Hindlimb muscle (tissue), 1 donor: Measurements from ENCODE around the gene NT5C3A. TPM values are rescaled to one million over a fixed set of nuclear protein-coding genes. Genes with fewer than 3 reads are reported as not detected.

Experiments
- DNase-seq: peaks from one replicate; pipeline ENCODE4 v3.0.0-alpha.2; 2013
- polyA plus RNA-seq: library from polyadenylated mRNA; unstranded; fragments of 120-200 nt; gene quantifications from one replicate; pipeline ENCODE4 v1.2.1, GENCODE V29; 2013; ENCODE audit not compliant: insufficient read length

NT5C3A gene
- polyA plus RNA-seq, 1 donor, result 29.0 TPM

GRCh38 chr7:33075818-33076518 lies 13.4 kb upstream of the NT5C3A start:
- DNase-seq, result no peak

DNA sequence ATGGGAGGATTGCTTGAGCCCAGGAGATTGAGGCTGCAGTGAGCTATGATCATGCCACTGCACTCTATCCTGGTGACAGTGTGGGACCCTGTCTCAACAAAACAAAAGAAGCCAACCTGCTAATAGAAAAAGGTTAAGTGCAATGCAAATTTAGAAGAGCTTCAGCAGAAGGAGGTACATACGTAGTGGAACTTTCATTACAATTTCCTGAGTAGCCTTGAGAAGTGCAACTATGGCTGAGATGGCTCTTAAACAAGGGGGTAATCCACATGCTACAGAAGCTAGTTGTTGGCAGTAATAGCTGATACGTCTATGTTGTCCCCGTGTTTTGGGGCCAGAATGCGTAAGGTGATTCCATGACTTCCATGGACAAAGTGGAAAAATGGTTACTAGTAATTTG lies 10.7 kb upstream of the NT5C3A start:
- DNase-seq, result no peak

GRCh38 chr7:33072471-33072870 lies 9.9 kb upstream of the NT5C3A start:
- no peak for DNase-seq

- DNase-seq, result no peak
Measured at GRCh38 chr7:33070831-33071230, 8.3 kb upstream of the NT5C3A start.

DNA sequence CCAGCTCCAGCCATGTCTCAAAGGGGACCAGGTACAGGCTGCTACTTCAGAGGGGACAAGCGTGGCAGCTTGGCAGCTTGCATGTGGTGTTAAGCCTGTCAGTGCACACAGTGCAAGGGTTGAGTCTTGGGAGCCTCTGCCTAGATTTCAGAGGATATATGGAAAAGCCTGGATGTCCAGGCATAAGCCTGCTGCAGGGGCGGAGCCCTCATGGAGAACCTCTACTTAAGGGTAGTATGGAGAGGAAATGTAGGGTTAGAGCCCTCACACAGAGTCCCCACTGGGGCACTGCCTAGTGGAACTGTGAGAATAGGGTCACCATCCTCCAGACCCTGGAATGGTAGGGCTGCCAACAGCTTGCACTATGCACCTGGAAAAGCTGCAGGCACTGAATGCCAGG lies 7.7 kb upstream of the NT5C3A start:
- DNase-seq, result no peak

DNA sequence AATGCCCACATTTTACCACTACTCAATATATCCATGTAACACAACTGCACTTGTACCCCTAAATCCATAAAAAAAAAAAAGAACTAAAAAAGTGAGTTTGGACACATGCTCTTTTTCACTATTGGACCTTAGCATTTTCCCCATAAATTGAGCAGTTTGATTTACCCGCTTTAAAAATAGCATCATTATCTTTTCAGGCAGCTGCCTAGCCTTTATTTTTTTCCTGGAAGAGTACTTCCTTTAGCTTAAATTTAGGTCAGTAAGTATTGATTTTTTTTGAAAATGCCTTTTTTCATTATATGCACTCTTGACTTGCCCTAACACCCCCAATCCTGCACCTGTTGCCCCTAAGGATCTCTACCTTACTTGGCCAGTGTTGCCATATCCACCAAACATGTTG lies 5.3 kb upstream of the NT5C3A start:
- no peak for DNase-seq

GRCh38 chr7:33066771-33067170 lies 4.2 kb upstream of the NT5C3A start:
- DNase-seq, result no peak

DNA sequence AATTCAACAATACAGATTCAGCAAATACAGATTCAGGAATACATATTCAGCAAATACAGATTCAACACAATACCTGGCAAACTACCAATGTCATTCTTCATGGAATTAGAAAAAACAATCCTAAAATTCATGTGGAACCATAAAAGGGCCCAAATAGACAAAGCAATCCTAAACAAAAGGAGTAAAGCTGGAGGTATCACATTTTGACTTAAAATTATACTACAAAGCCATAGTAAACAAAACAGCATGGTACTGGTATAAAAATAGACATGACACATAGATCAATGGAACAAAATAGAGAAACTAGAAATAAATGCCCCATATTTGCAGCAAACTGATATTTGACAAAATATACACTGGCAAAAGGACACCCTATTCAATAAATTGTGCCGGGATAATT lies 3.4 kb upstream of the NT5C3A start:
- DNase-seq, result no peak

DNA sequence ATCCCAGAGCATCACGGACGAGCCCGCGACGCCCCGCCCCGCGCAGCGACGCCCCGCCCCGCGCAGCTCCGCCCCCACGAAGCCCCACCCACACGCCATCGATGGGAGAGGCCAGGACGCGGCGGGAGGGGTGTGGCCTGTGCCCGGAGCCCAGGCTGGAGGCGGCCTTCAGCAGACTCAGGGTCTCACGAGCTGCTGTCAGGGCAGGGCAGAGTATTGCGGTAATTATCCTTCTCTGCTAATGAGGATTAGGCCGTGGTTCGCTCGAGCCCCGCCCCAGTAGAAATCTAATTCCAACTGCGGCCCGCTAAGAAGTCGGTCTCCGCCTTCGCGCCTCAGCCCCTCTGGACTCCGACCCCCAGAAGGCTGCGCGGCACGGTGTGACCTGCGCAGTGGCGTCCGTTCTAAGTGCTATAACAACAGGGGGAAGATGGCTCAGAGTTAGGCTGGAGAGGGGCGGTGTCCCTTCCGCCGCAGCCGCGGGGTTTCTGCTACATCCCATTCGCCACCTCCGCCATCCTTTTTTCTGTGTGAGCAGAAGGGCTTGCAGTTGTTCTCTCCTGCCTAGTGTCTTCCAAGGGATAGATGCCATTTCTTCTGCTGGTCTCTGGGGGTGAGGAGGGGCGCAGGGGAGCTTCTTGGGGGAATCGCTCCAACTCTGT lies 337 bp upstream of the NT5C3A start:
- DNase-seq, result peak; percentile 97

DNA sequence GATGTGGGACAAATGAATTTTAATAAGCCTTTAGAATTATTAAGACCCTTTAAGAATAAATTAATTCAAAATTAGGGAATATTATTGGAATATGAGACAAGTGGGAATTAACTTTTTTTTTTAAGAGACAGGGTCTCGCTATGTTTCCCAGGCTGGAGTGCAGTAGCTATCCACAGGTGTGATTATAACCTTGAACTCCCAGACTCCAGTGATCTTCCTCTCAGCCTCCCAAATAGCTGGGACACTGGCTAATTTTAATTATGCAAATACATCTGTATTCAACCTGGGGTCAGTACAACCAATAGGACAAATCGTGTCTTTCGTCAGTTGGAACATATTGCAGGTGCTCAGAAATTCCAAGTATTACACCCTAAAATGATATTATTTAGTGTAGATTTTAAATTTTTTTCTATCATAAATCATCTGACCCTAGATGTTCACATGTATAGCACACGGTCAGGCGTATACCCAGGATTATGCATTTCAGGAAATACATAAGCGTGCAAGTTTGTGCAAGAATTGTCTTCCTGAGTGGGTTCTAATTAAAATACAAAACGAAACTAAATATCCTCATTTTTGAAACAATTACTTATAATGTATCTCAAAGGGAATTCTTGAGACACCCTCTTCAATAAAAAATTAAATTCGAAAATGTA lies 1.2 kb downstream of the NT5C3A start:
- DNase-seq, result no peak

DNA sequence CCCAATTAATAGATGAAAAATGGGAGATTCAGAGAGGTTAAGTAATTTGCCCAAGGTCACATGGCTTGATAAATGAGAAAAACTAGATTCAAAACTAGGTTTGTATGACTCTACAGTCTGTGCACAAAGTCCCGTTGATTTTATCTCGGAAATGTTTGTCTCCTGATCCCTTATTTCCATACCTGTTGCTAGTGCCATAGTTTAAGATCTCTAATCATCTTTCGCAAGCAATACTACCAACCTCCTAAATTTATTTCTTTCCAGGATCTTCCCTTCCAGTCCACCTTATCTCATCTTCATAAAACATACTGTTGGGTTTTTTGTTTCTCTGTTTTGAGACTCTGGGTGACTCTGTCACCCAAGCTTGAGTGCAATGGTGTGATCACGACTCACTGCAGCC lies 2.9 kb downstream of the NT5C3A start:
- DNase-seq, result no peak

- no peak for DNase-seq
Measured at GRCh38 chr7:33055158-33055557, 7.4 kb downstream of the NT5C3A start.

GRCh38 chr7:33054261-33054964 lies 8.2 kb downstream of the NT5C3A start:
- DNase-seq, result no peak

DNA sequence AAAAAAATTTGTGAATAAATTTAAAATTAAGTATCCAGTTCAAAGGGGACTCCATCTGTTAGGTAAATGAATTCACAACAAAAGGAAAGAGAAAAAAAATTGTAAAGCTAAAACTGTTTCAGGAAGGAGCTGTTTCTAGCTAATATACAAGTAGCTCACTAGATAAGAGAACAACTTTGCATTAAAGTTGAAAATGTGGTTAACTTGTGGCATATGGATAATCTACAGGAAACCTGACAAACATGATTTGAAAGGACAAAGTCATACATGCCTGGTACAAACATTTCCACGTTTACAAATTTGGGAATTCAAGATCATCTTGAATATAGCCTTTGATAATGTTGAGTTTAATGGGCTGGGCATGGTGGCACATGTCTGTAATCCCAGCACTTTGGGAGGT lies 8.9 kb downstream of the NT5C3A start:
- DNase-seq, result no peak

DNA sequence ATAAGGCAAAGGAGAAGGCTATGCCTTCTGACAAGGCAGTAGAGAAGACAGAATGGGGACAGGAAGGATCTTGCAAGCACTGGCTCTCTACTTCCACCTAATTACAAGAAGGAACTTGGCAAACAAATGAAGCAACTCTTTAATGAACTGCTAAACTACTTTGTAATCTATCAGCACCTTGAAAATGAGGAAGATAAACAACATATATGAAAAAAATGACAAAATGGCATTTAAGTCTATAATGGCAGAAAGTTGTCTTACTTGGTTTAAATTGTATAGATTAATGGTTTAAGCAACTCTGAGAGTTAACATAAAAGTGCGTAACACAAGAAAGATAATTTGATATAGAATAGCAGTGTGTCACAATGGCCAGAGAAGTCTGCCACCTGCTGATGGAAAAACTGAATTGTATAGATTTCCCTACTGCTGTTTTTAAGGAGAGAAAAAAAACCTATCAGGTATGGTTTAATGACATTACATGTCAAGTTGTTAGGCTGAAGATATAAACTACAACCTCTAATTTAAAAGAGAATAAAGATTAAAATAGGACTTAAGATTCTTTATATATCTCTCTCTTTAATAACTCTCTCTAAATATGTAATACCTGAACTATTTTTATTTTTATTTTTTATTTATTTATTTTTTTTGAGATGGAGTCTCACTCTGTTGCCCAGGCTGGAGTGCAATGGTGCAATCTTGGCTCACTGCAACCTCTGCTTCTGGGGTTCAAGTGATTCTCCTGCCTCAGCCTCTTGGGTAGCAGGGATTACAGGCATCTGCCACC lies 11.8 kb downstream of the NT5C3A start:
- DNase-seq, result no peak

GRCh38 chr7:33048704-33049103 lies 13.9 kb downstream of the NT5C3A start:
- DNase-seq, result no peak

GRCh38 chr7:33048257-33048656 lies 14.3 kb downstream of the NT5C3A start:
- DNase-seq, result no peak

DNA sequence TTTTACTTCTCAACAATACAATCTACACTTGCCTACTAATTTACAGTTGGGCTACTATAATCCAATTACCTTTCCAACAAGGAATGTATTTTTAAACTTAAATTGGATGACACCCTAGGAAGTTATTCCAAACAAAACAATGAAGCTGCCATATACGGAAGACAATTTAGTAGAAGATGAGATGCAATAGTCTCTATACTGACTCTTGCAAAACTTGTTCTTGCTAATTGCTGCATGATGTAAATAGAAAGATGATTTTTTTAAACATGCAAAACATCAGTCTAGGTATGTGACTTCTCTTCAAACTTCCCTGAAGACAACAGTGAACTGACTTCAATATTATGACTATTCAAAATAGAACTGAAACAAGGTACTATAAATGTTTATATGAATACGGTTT lies 17.6 kb downstream of the NT5C3A start:
- no peak for DNase-seq

DNA sequence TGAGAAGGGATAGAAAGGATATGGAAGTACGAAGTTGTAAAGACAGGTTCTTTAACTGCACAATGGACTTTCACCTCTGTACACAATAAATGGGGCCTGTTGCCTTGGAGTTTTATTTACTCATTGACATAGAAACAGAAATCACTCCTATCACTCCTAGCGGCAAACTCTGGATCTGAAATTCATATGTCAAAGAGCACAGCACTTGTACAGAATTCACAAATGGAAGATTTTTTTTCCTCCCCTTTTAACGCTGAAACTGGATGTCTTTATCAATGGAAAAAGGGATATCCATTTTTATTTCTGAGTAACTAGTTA lies 18.2 kb downstream of the NT5C3A start:
- DNase-seq, result no peak

- no peak for DNase-seq
Measured at GRCh38 chr7:33043501-33044400, 18.8 kb downstream of the NT5C3A start.

DNA sequence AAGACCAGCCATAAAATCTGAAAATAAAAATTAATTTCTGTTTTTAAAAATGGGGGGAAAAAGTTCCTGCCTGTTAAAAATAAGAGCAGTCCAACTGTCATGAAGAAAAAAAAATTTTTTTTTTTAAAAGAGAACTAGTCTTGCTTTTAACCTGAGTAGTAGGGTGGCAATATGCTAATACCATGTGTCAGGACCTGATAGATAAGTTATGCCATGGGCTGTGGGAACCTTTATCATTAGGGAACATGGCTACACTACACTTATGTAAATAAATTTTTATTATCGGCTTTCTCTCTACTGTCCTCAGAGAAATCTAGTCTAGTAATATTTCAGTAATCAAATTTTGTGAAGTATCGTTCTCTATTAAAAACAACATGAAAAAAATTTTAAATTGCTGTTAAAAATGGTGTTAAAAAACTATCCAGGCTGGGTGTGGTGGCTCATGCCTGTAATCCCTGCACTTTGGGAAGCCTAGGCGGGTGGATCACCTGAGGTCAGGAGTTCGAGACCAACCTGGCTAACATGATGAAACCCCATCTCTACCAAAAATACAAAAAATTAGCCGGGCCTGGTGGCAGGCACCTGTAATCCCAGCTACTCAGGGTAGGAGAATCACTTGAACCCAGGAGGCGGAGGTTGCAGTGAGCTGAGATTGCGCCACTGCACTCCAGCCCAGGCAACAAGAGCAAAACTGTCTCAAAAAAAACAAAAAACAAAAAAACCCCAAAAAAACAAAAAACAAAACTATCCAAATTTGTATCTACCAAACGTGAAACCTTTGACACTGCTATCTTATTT lies 20.7 kb downstream of the NT5C3A start:
- no peak for DNase-seq
